Eye (tissue), 1 donor: ENCODE results near the gene GNAZ.
A peak's percentile ranks its signal among the peaks of the same experiment; 100 is the strongest.

Source experiments
- DNase-seq: peaks from one replicate; pipeline ENCODE4 v3.0.0-alpha.2; 2015

Gene GNAZ

DNA sequence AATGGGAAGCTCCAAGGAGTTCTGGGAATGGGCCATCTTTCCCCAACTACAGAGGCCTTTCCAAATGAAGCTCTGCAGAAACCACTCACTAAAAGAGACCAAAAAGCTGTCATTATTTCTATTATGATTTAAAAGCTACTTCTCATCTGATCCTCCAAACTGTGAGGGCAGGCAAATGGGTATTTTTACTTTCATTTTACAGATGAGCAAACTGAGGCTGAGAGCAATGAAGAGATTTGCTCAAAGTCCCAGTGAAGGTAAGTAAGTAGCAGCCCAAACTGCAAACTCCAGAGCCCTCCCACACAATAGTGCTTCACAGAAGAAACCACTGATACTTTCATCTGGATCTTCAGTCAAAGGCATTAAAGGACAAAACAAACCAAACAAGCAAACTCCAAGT lies 70.1 kb downstream of the GNAZ start:
- DNase-seq, result no peak

DNA sequence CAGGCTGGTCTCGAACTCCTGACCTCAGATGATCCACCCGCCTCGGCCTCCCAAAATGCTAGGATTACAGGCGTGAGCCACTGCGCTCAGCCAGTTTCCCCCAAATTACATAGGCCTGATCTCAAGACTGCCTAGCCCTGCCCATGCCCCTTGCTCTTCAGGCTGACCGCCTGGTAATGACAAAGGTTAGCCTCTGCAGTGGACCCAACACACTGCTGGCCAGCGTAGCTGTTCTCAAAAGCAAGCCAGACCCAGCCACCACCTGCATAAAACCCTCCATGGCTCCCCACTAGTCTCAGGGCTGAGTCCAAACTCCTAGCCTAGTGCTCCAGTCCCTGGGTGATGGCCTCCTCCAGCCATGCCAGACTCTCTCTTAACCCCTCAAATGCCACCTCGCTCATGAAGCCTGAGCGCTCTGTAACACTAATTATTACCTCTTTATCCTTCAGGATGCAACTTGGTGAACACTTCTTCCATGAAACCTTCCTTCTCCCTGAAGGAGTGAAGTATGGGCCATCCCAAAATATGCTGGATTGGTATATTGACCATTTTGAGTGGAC lies 72.3 kb downstream of the GNAZ start:
- no peak for DNase-seq

DNA sequence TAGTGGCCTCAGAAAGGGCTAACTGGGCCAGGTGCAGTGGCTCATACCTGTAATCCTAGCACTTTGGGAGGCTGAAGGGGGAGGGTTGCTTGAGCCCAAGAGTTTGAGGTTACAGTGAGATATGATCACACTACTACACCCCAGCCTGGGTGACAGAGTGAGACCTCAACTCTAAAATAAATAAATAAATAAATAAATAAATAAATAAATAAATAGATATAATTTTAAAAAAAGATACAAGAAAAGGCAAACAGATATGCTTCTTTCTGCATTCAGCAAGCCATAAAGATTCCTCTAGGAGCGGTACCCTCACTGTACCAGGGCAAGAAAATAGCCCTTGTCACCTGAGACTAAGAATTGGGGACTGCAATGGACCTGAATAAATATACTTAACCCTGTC lies 72.8 kb downstream of the GNAZ start:
- DNase-seq, result no peak

DNA sequence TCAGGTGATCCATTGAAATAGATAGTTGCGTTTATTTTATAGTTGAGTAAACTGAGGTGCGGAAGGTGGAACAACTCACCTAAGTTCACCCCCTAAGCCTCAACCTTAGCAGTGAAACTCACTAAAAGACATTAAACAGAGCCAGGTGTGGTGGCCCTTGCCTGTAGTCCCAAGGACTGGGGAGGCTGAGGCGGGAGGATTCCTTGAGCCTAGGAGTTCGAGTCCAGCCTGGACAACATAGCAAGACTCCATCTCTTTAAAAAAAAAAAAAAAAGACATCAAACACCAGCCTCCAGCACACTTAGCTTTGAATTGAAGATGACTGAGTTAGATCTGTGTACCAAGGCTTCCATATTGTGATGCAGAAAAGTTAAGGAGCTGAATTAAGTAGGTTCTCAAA lies 74.1 kb downstream of the GNAZ start:
- DNase-seq, result no peak

DNA sequence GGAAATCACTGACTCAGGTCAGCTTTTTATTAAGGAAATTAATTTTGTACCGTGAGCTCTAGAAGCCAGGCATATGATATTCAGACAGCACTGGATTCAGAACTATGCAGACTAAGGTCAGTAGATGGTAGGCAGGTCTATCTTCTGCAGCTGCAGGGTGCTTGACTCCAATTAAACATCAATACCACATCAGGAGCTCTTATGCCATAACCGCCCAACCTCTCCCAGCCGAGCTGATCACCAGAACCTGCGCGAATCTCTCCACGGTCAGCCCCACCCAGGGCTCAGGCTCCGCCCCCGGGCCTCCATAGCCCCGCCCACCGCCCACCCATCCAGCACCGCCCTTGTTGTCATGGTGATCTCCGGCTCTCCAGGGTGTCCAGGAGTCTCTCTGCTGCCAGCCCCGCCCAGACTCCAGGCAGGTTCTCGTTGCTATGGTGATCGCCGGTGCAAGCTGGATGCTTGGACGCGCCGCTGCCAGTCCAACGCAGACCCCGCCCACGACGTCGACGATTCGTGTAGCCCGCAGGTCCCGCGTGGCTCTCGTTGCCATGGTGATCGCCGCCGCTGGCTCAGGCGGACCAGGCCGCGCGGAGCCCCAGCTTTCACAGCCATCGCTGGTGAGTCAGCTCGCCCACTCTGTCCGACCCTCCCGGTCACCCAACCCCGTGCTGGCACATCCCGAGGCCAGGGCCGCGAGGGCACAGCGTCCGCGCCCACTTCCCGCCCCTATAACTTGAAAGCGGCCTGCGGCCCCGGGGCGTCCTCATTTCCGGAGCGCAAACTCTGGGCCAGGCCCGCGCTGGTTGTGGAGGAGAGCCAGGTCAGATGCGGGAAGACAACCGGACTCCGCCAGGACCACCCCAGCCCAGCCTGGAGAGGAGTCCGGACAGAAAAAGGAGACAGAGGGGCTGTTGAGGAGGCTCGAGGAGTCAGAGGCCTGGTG lies 74.9 kb downstream of the GNAZ start, which contains the start of gene RAB36:
RAB36 (plus strand) TSS at position 546 of the 946 bp plus-strand sequence. CDS start 1,140 bp downstream, outside the sequence.
- peak; percentile 99 for DNase-seq

DNA sequence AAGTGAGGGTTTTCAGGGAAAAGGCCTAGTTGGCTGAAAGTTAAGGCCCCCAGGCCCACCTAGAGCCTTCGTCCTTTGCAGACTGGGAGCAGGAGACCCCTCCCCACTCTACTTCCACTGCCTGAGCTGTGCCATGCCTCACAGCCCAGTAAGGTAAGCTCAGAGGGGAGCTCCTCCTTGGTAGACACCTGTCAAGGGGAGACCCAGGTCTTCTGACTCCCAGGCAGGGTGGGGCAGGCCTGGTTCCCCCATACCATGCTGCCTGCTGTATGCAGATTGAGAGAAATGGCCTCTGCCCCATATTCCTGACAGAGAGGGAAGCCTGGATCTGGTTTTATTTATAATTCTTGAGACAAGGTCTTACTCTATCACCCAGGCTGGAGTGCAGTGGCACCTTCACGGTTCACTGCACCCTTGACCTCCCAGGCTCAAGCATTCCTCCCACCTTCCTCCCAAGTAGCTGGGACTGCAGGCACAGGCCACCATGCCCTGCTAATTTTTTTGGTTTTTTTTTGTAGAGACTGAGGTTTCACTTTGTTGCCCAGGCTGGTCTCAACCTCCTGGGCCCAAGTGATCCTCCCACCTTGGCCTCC lies 75.7 kb downstream of the GNAZ start:
- no peak for DNase-seq

DNA sequence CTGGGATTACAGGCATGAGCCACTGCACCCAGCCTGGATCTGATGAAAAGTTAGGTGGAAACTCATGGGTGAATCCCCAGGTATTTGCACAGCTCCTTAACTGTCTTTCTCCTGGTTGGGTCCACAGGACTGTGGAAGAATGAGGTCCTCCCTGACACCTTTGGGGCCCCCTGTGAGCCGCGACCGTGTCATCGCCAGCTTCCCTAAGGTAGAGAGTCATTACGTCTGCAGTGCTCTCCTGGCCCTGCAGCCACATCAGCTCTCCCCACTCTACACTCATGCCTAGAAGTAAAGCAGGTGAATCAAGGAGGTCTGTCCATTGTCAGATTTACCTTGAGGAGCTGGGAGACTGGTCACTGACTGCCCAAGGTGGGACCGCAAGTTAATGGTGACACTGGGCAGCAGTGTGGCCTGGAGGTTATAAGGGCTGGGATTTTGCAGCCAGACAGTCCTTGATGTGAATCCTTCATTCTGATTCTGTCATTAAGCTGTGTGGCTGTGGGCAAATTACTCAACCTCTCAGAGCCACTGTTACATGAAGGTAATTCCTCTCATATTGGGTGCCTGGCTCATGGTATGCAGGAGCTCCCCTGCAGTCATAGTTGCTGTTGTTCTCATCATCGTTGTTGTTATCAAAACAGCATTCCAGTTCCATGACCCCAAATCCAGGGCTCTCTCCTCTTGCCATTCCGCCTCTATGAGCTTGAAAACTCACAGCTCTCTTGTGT lies 76.3 kb downstream of the GNAZ start:
- DNase-seq, result no peak

DNA sequence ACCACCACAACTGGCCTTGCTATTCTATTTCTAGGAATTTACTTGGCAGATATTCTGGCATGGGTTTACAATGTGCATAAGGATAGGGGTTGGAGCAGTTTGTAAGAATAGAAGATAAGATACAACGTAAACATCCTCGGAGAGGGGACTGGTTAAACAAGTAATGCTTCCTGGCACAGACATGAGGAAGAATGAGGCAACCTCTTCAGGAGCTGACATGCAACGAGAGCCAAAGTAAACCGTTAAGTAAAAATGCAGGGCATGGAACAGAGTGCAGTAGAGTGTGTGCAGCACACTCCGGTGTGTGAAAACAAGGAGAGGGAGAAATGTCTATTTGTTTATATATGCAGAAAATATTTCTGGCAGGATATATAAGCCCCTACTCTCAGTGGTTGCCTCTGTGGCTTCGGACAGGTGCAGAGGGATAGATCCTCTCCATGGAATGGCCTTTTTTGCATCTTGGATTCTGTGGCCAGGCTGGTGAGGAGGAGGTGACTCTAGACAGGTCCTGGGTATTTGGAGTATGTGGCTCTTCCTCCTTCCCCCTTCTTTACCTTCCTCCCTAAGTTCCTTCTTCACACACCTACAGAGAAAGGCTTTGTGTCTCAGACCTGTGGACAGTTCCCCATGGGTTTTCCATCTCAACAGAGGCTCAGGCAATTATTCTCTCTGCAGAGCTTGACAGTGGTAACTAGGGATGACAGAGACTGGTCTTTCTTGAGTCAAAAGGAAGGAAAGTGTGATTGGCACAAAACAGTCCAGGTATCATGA lies 77.5 kb downstream of the GNAZ start:
- no peak for DNase-seq

DNA sequence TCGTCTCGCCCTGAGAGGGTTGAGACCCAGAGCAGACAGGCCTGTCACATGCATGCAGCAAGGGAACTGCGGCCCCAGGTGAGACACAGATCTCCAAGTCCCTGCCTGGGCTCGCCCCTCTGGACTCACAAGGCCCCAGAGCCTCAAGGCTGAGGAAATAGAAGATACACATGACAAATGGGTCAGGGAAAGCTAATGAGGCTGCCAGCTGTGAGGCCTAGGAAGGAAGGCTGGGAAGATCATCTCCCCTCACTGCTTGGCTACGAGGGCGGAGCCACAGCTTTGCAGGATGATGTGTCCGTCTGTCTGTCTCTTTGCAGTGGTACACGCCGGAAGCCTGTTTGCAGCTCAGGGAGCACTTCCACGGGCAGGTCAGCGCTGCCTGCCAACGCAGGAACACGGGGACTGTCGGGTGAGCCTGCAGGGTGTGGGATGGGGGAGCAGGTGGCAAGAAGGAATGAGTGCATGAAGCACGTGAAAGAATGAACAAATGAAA lies 79.5 kb downstream of the GNAZ start:
- DNase-seq, result peak; percentile 81

DNA sequence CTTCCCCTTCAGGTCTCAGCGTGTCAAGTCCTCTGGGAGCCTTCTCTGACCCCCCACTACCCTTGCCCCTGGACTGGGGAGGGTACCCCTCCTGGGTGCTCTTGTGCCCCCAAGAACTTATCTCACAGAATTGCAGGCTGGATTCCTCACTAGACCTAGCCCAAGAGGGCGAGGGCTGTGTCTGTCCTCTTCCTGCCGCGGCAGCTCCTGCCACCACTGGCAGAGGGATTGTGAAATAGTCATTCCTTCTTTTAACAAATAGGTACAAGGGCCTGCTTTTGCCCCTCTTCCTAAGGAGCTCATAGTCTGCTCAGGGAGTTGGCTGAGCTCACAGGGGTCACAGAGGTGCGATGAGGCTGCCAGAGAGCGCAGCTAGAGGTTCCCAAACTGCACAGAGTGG lies 80.4 kb downstream of the GNAZ start:
- DNase-seq, result no peak

DNA sequence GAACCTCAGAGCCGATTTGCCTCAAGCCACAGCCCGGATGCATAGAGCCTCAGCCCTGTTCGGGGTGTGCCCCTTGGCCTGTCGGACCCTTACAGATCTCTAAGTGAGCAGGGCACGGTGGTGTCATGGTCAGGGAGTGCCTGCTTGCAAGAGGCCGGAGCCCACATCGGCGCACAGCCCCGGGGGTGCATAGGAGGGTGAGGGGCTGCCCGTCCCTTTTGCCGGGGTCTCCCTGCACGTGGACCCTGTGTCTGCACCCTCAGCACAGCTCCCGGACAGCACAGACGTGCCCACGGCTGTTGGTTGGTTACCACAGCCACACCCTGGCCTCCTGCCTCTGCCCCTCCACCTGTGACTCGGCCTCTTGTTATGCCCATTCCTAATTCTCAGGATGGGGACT lies 81.5 kb downstream of the GNAZ start:
- DNase-seq, result no peak

DNA sequence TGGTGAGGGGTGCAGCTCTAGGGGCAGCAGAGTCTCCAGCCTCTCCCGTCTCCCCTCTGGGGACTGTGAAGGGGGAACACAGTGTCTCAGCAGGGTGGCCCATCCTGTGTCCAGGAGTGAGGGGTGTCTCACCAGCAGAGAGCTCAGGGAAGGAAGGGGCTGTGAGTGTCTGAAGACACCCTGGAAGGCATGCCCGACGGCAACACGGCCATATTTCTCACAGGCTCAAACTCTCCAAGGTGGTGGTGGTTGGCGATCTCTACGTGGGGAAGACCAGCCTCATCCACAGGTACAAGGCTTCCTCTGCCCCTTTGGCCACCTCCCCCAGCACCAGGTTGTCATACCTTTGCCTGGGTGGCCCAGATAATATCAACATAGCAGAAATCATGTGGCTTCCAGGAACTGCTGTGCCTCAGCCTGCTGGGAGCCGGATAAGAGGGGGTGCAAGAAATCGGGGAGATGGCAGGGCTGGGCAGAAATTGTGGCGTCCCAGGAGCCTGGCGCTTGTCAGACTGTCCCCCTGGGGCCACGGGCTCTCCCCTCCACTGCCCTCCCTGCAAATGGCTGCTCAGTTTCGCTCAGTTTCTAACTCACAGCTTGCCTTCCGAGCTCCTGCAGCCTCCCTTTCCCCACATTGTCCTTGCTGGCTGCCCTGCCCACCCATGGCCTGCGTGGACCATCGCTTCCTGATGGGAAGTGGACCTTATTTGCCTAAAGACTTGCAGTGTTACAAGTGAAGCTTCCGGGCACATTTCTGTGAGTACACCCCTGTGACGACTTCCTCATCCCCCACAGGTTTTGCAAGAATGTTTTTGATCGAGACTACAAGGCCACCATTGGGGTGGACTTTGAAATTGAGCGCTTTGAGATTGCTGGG lies 82.2 kb downstream of the GNAZ start:
- no peak for DNase-seq

DNA sequence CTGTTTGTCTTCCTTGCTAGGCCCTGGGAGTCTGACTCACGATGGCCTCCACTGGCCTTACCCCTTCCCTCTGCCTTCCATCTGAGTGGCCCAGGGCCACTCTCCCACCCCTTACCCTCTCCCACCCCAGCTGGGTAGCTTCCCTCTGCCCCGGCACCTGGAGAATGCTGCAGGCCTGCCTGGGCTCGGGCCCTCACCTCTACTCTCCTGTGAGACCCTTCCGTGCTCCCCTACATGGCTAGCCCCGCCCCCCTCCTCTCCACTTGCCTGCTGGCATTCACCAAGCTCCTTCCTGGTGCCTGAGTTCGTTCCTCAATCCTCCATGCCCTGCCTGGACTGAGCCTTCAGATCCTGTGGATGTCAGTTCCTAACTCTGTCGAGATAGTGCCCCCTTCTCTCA lies 83.7 kb downstream of the GNAZ start:
- no peak for DNase-seq

DNA sequence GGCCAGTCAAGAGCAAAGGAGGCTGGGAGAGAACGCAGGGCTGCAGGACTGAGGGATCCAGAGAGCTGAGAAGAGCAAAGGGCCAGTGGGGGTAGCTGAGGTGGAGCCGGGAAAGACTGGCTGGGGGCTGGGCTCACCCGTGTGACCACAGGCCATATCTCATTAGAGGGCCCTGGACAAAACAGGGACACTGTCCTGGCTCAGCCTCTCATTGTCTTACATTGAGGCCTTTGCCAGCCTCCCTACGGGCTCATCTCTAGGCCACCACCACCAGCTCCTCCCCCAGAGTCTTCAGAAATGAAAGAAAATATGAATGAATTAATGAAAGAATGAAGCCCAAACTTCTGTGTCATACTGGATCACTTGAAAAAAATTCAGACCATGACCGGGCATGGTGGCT lies 84.1 kb downstream of the GNAZ start:
- DNase-seq, result no peak

DNA sequence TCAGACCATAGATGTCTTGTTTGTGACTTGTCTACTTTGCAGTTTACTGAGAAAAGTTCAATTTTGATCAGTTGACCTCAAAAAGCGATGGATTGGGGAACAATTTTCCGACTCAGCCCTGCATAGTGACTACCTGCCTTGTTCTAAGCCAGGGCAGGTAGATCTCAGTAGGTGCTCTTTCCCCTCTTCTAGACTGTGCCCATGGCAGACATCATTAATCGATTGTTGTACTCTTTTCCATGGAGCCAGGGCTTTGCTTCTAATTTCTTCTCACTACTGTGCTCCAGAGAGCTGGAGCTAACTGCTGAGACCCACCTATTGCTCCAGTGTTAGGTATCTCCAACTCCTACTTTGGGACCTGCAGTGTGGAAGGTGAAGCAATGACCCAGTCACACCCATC lies 84.8 kb downstream of the GNAZ start:
- DNase-seq, result no peak

DNA sequence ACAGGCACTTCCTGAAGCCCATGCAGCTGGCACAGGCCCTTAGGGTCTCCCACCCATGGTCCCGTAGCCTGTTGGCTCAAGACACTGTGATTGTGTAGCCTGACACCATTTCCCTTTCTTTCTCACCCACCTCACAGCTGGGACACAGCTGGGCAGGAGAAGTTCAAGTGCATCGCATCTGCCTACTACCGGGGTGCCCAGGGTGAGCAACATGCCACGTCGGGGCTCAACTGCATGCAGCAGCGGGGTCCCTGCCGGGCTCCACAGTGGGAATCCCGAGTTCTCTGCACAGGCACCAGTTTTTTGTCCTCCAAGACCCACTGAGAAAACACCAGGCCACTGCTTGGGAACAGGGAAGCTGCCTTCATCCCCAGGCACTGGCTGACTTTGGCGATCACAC lies 85.5 kb downstream of the GNAZ start:
- DNase-seq, result no peak

DNA sequence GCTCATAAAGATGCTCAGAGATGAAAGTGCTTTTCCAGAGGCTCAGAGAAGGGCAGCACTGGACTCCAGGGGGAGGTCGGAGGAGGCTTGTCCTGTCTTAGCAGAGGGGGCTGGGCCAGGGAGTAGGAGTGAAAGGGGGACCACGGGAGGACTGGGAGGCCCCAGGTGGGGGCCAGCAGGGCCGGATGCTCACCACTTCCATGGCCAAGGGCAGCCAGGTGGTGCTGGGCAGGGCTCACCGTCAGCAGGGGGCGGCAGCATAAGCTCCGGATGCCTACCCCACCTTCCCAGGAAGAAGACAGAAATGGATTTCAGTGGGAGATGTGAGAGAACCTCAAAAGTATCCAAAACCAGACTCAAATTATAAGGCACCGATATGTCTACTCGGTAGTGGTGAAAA lies 86.0 kb downstream of the GNAZ start:
- no peak for DNase-seq

DNA sequence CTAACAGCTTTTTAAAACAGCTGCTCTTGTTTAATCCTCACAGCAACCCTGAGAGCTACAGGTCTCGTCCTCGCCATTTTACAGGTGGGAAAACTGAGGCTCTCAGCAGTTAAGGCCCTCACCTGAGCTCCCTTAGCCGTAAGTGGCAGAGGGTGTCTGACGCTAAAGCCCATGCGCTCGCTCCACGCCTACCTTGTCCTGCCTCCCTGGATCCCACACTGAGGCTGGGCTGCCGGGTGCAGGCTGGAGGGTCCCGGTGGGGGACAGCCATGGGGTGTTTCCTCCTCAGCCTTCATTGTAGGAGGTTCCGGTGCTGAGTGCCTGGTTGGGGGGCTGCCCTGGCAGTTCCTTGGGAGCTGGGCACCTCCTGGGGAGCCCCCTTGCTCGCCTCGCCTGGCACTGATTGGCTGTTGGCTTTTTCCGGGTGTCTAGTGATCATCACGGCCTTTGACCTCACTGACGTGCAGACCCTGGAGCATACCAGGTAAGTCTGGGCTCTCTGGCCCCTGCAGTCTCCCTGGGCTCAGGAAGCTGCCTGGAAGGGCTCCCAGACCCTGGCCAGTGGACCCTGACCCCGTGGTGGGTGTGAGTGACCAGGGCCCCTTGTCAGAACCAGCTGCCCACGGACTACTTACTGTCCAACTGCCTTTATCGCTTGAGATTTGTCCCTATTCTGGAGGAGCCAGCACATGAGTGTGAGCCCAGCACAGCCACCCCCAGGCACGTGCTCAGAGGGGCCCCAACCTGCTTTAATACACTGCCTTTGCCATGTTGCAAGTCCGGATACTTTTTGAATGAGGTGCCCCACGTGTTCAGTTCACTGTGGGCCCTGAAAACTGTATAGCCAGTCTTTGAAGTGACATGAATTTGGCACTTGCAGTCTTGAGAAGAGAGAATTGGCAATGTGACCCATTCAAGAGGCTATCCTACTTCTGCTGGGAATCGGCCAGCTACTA lies 87.5 kb downstream of the GNAZ start:
- no peak for DNase-seq

DNA sequence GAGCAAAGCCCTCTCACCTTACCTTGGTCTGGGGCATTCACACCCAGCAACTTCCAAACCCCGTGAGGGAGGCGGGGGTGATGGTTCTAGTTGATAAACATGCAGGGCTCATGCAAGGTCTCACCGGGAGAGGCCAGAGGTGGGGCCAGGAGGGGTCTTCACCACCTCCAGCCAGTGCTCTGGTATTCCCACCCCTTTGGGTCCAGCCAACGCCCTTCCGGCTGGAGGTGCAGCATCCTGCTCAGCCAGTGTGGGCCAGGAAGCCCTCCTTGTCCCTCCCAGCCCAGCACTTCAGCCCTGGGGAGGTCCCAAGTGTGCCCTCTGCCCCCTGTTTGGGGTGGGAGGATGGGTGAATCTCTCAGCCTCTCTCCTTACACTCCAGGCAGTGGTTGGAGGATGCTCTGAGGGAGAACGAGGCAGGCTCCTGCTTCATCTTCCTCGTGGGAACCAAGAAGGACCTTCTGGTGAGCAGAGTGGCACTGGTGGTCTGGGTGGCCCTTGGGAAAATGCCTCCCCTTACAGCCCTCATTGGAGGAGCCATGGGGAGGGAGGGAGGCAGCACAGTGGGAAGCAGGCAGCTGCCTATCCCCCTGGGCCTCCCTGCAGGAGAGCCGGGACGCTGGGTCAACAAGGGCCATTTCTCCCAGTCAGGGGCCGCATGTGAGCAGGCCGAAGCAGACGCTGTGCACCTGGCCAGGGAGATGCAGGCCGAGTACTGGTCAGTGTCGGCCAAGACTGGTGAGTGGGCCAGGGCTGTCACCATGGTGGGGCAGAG lies 88.4 kb downstream of the GNAZ start:
- DNase-seq, result no peak
